Fibroblast of the conjunctiva (primary cell): ENCODE measurements around the gene DOK5.
A peak's percentile ranks its signal among the peaks of the same experiment; 100 is the strongest.

ENCODE experiments used
- DNase-seq: peaks from one replicate; pipeline ENCODE4 v3.0.0-alpha.2; 2010; ENCODE audit warnings: low read depth

DOK5 gene

GRCh38 chr20:54646156-54646517 lies 170.7 kb downstream of the DOK5 start:
- no peak for DNase-seq

- DNase-seq, result no peak
Observed at GRCh38 chr20:54648421-54649142, 173.2 kb downstream of the DOK5 start.

GRCh38 chr20:54649511-54649962 lies 174.1 kb downstream of the DOK5 start:
- peak; percentile 40 for DNase-seq

GRCh38 chr20:54650052-54650719 lies 174.8 kb downstream of the DOK5 start:
- no peak for DNase-seq

- DNase-seq, result no peak
Observed at GRCh38 chr20:54651252-54651651, 175.9 kb downstream of the DOK5 start.

- DNase-seq, result no peak
Observed at GRCh38 chr20:54654450-54654849, 179.1 kb downstream of the DOK5 start.

GRCh38 chr20:54657268-54657826 lies 182.0 kb downstream of the DOK5 start:
- no peak for DNase-seq

- DNase-seq, result no peak
Observed at GRCh38 chr20:54658525-54658924, 183.1 kb downstream of the DOK5 start.

- no peak for DNase-seq
Observed at GRCh38 chr20:54661265-54661664, 185.9 kb downstream of the DOK5 start.

GRCh38 chr20:54661880-54662465 lies 186.6 kb downstream of the DOK5 start:
- DNase-seq, result no peak

GRCh38 chr20:54665812-54666211 lies 190.4 kb downstream of the DOK5 start:
- DNase-seq, result no peak

GRCh38 chr20:54668271-54669039 lies 193.1 kb downstream of the DOK5 start:
- DNase-seq, result no peak

GRCh38 chr20:54669040-54669363 lies 193.6 kb downstream of the DOK5 start:
- DNase-seq, result no peak

GRCh38 chr20:54678253-54678652 lies 202.9 kb downstream of the DOK5 start:
- DNase-seq, result no peak

GRCh38 chr20:54680439-54680838 lies 205.0 kb downstream of the DOK5 start:
- no peak for DNase-seq

GRCh38 chr20:54680872-54681619 lies 205.7 kb downstream of the DOK5 start:
- DNase-seq, result peak; percentile 12

- no peak for DNase-seq
Observed at GRCh38 chr20:54681869-54682268, 206.5 kb downstream of the DOK5 start.

- DNase-seq, result no peak
Observed at GRCh38 chr20:54688476-54688875, 213.1 kb downstream of the DOK5 start.

- no peak for DNase-seq
Observed at GRCh38 chr20:54690323-54690722, 214.9 kb downstream of the DOK5 start.

- no peak for DNase-seq
Observed at GRCh38 chr20:54691327-54691726, 215.9 kb downstream of the DOK5 start.

- no peak for DNase-seq
Observed at GRCh38 chr20:54692168-54692887, 216.9 kb downstream of the DOK5 start.
